Measurements from ENCODE around the gene PPAN.

- no peak for TF ChIP-seq CTCF (IDR thresholded peaks at IDR 0.05)
- TF ChIP-seq POLR2AphosphoS5 (IDR thresholded peaks at IDR 0.05; ENCODE audit: low read depth, low read length): no peak
- TF ChIP-seq TCF7L2 (IDR thresholded peaks at IDR 0.05; ENCODE audit: low read depth, low read length): no peak
- no peak for TF ChIP-seq REST (IDR thresholded peaks at IDR 0.05; ENCODE audit: insufficient read depth in 1 of 2, low read depth in 2 of 2, low read length in 1 of 2)
- no peak for TF ChIP-seq SIN3A (IDR thresholded peaks at IDR 0.05; ENCODE audit: borderline replicate concordance, insufficient read depth, low read depth, low read length)
Observed at GRCh38 chr19:10159610-10160009, 53.4 kb downstream of the PPAN start.
